MG63 (cell line): Measurements from ENCODE around the gene NYNRIN. TPM values are rescaled to one million over a fixed set of nuclear protein-coding genes. Genes with fewer than 3 reads are reported as not detected.

Experiments
- total RNA-seq: library from RNA; depleted of rRNA; stranded (reverse); fragments of >200 nt; shearing (Covaris generic); gene quantifications from 2 replicates; pipeline ENCODE4 v1.2.3, GENCODE V29; 2014; ENCODE audit warnings: low replicate concordance; rRNA removed

Gene NYNRIN
- total RNA-seq, 1 experiment from 2014 or later, result 0.30 TPM

Other genes starting within 250 kb of the NYNRIN start
- gene IRF9, start 237.7 kb upstream of the NYNRIN start, total RNA-seq, result 15.8 and 26.4 TPM in 2 replicates
- gene REC8, start 226.9 kb upstream of the NYNRIN start, total RNA-seq, result 0.66 and 2.1 TPM in 2 replicates
- 41.0 and 60.5 TPM in 2 replicates for gene IPO4, start 210.2 kb upstream of the NYNRIN start, total RNA-seq
- 25.2 and 39.3 TPM in 2 replicates for gene TM9SF1, start 203.6 kb upstream of the NYNRIN start, total RNA-seq
- not detected in 2 replicates for gene TSSK4, start 193.3 kb upstream of the NYNRIN start, total RNA-seq
- gene CHMP4A, start 185.5 kb upstream of the NYNRIN start, total RNA-seq, result 20.0 and 75.5 TPM in 2 replicates
- gene MDP1, start 182.9 kb upstream of the NYNRIN start, total RNA-seq, result 2.5 and 4.5 TPM in 2 replicates
- gene NEDD8, start 166.6 kb upstream of the NYNRIN start, total RNA-seq, result 138 and 173 TPM in 2 replicates
- 54.0 and 60.9 TPM in 2 replicates for gene GMPR2, start 166.1 kb upstream of the NYNRIN start, total RNA-seq
- 23.6 and 36.7 TPM in 2 replicates for gene TINF2, start 156.4 kb upstream of the NYNRIN start, total RNA-seq
- gene TGM1, start 135.8 kb upstream of the NYNRIN start, total RNA-seq, result 0.86 and 2.0 TPM in 2 replicates
- gene RABGGTA, start 127.4 kb upstream of the NYNRIN start, total RNA-seq, result 1.7 and 2.6 TPM in 2 replicates
- 1.5 and 2.5 TPM in 2 replicates for gene DHRS1, start 99.2 kb upstream of the NYNRIN start, total RNA-seq
- 6.6 and 10.6 TPM in 2 replicates for gene NOP9, start 99.2 kb upstream of the NYNRIN start, total RNA-seq
- not detected in 2 replicates for gene CIDEB, start 91.0 kb upstream of the NYNRIN start, total RNA-seq
- 0.59 and 0.82 TPM in 2 replicates for gene LTB4R2, start 88.9 kb upstream of the NYNRIN start, total RNA-seq
- gene LTB4R, start 87.5 kb upstream of the NYNRIN start, total RNA-seq, result 1.4 and 1.5 TPM in 2 replicates
- not detected in 2 replicates for gene ADCY4, start 63.9 kb upstream of the NYNRIN start, total RNA-seq
- not detected in 2 replicates for gene RIPK3, start 59.0 kb upstream of the NYNRIN start, total RNA-seq
- 4.9 and 14.5 TPM in 2 replicates for gene NFATC4, start 30.8 kb upstream of the NYNRIN start, total RNA-seq
- 2.0 TPM in 1 of 2 replicates, not detected in the other for gene CBLN3, start 30.7 kb downstream of the NYNRIN start, total RNA-seq
- gene KHNYN, start 31.0 kb downstream of the NYNRIN start, total RNA-seq, result 19.1 and 30.7 TPM in 2 replicates
- 16.8 and 32.0 TPM in 2 replicates for gene SDR39U1, start 43.8 kb downstream of the NYNRIN start, total RNA-seq
- not detected in 2 replicates for gene CMA1, start 109.3 kb downstream of the NYNRIN start, total RNA-seq
- not detected in 2 replicates for gene CTSG, start 177.2 kb downstream of the NYNRIN start, total RNA-seq
- gene GZMH, start 210.7 kb downstream of the NYNRIN start, total RNA-seq, result not detected in 2 replicates
- gene GZMB, start 235.2 kb downstream of the NYNRIN start, total RNA-seq, result not detected in 2 replicates